Measurements from ENCODE around the gene PDE6D.

The PDE6D gene

GRCh38 chr2:231786177-231786916 lies 5.3 kb upstream of the PDE6D start, which contains the start of gene COPS7B (continued):
- no peak for TF ChIP-seq PRDM2 (tag by site-specific recombination; IDR thresholded peaks at IDR 0.05; ENCODE audit: borderline replicate concordance)
- peak; percentile 45; the same call in 1 of the 2 replicates for TF ChIP-seq BCL11B (tag by site-specific recombination; IDR thresholded peaks at IDR 0.05; ENCODE audit: low read depth)
- peak; percentile 63 for TF ChIP-seq SCRT2 (tag by site-specific recombination; IDR thresholded peaks at IDR 0.05)
- peak; percentile 92 for TF ChIP-seq EGR2 (tag by site-specific recombination; IDR thresholded peaks at IDR 0.05; ENCODE audit: low read depth)
- 0 out of 2 replicates have a peak, but pooled peaks have one; percentile 33 for TF ChIP-seq ZNF768 (tag by site-specific recombination; IDR thresholded peaks at IDR 0.05)
- TF ChIP-seq AEBP2 (tag by site-specific recombination; IDR thresholded peaks at IDR 0.05; ENCODE audit: borderline replicate concordance), result 0 out of 2 replicates have a peak, but pooled peaks have one; percentile 19
- no peak for TF ChIP-seq ZNF214 (tag by site-specific recombination; IDR thresholded peaks at IDR 0.05; ENCODE audit: borderline replicate concordance)
- TF ChIP-seq MYNN (tag by site-specific recombination; IDR thresholded peaks at IDR 0.05; ENCODE audit: borderline replicate concordance), result peak; percentile 56; the same call in 1 of the 2 replicates
- TF ChIP-seq ZNF274 (IDR thresholded peaks at IDR 0.05; ENCODE audit: low read length), result no peak
- TF ChIP-seq ZNF274 (tag by site-specific recombination; IDR thresholded peaks at IDR 0.05; ENCODE audit: borderline replicate concordance), result no peak
- peak; percentile 78 for TF ChIP-seq ZIC2 (tag by site-specific recombination; IDR thresholded peaks at IDR 0.05)
- peak; percentile 91 for TF ChIP-seq ZNF692 (tag by site-specific recombination; IDR thresholded peaks at IDR 0.05)
- TF ChIP-seq ZNF2 (tag by site-specific recombination; IDR thresholded peaks at IDR 0.05), result peak; percentile 83; the same call in 1 of the 2 replicates
- peak; percentile 96 for TF ChIP-seq ZNF148 (tag by site-specific recombination; IDR thresholded peaks at IDR 0.05; ENCODE audit: borderline replicate concordance)
- TF ChIP-seq ZNF138 (tag by site-specific recombination; IDR thresholded peaks at IDR 0.05; ENCODE audit: borderline replicate concordance), result no peak
- TF ChIP-seq GLI2 (tag by site-specific recombination; IDR thresholded peaks at IDR 0.05; ENCODE audit: borderline replicate concordance, low read depth), result peak; percentile 9; the same call in 1 of the 2 replicates
- peak; percentile 69 for TF ChIP-seq ZNF777 (tag by site-specific recombination; IDR thresholded peaks at IDR 0.05; ENCODE audit: borderline replicate concordance)
- TF ChIP-seq ZNF600 (tag by site-specific recombination; IDR thresholded peaks at IDR 0.05), result no peak
- TF ChIP-seq SALL2 (tag by site-specific recombination; IDR thresholded peaks at IDR 0.05; ENCODE audit: borderline replicate concordance), result peak; percentile 83; the same call in 1 of the 2 replicates
- TF ChIP-seq ZNF514 (tag by site-specific recombination; IDR thresholded peaks at IDR 0.05), result no peak
- TF ChIP-seq OVOL3 (tag by site-specific recombination; IDR thresholded peaks at IDR 0.05), result no peak
- TF ChIP-seq ZFP41 (tag by site-specific recombination; IDR thresholded peaks at IDR 0.05; ENCODE audit: borderline replicate concordance), result 0 out of 2 replicates have a peak, but pooled peaks have one; percentile 71
- TF ChIP-seq GFI1B (tag by site-specific recombination; IDR thresholded peaks at IDR 0.05), result peak; percentile 66; the same call in 1 of the 2 replicates
- TF ChIP-seq ZNF335 (tag by site-specific recombination; conservative IDR thresholded peaks at IDR 0.05), result peak; percentile 84
- no peak for TF ChIP-seq ZNF549 (tag by site-specific recombination; IDR thresholded peaks at IDR 0.05)
- TF ChIP-seq ZNF433 (tag by site-specific recombination; IDR thresholded peaks at IDR 0.05; ENCODE audit: low read depth), result no peak
- TF ChIP-seq KLF10 (tag by site-specific recombination; IDR thresholded peaks at IDR 0.05), result peak; percentile 42; the same call in 1 of the 2 replicates
- no peak for TF ChIP-seq ZFP3 (tag by site-specific recombination; IDR thresholded peaks at IDR 0.05; ENCODE audit: low read depth)

Measured in HEK293 (cell line).